Esophagus squamous epithelium (tissue), 4 donors: Measurements from ENCODE around the gene EFHC2.

ENCODE experiments used
- POLR2A ChIP-seq, 4 donors: fragments of 450-650 bp; IDR thresholded peaks; one replicate each; pipeline ENCODE4 v1.6.1; 2017; ENCODE audit warnings: antibody characterized with exemption in 4 of 4, mild to moderate bottlenecking in 4 of 4, moderate library complexity in 3 of 4
- TF ChIP-seq, protein P1 (sequence below), 6 experiments: fragments of 450-650 bp in 4 of 6; fragments of 200-600 bp in 2 of 6; sonication (generic) in 2 of 6; IDR thresholded peaks; one replicate each; pipeline ENCODE4 v1.5.1; 2016 to 2019; ENCODE audit warnings: antibody characterized with exemption in 6 of 6, mild to moderate bottlenecking in 4 of 6, moderate library complexity in 4 of 6

DNA sequence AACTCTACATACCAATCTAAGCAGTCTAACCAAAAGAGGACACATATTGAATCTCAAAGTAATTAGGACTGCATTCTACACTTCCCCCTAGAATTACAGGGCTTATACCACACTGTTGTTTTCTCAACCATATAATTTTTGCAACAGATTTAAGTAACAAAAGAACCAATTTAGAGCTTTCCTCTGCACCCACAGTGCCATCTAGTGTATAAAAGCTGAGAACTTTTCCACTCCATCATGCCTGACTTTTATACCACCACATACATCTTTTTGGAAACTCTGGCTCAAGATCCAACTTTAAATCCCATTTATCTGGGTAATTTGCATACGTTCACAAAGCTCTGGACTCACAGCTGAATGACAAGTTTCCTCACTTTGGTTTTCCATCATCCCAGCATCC is 99.5 kb downstream of the EFHC2 start:
- TF ChIP-seq, protein P1, sequence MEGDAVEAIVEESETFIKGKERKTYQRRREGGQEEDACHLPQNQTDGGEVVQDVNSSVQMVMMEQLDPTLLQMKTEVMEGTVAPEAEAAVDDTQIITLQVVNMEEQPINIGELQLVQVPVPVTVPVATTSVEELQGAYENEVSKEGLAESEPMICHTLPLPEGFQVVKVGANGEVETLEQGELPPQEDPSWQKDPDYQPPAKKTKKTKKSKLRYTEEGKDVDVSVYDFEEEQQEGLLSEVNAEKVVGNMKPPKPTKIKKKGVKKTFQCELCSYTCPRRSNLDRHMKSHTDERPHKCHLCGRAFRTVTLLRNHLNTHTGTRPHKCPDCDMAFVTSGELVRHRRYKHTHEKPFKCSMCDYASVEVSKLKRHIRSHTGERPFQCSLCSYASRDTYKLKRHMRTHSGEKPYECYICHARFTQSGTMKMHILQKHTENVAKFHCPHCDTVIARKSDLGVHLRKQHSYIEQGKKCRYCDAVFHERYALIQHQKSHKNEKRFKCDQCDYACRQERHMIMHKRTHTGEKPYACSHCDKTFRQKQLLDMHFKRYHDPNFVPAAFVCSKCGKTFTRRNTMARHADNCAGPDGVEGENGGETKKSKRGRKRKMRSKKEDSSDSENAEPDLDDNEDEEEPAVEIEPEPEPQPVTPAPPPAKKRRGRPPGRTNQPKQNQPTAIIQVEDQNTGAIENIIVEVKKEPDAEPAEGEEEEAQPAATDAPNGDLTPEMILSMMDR (IDR thresholded peaks at IDR 0.05): peak in 5 of 6 experiments; percentile 34 to 57 (median 41)
- no peak for TF ChIP-seq POLR2A (IDR thresholded peaks at IDR 0.05)
